Endothelial cell of coronary artery (primary cell): ENCODE data around the gene STARD7. TPM values are rescaled to one million over a fixed set of nuclear protein-coding genes. Genes with fewer than 3 reads are reported as not detected.

ENCODE experiments used
- total RNA-seq: library from RNA; depleted of rRNA; stranded (reverse); fragments of >200 nt; gene quantifications from 2 replicates; pipeline ENCODE4 v1.2.3, GENCODE V29; 2014

The STARD7 gene, protein sequence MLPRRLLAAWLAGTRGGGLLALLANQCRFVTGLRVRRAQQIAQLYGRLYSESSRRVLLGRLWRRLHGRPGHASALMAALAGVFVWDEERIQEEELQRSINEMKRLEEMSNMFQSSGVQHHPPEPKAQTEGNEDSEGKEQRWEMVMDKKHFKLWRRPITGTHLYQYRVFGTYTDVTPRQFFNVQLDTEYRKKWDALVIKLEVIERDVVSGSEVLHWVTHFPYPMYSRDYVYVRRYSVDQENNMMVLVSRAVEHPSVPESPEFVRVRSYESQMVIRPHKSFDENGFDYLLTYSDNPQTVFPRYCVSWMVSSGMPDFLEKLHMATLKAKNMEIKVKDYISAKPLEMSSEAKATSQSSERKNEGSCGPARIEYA
- total RNA-seq = 148 and 170 TPM in 2 replicates

DNA sequence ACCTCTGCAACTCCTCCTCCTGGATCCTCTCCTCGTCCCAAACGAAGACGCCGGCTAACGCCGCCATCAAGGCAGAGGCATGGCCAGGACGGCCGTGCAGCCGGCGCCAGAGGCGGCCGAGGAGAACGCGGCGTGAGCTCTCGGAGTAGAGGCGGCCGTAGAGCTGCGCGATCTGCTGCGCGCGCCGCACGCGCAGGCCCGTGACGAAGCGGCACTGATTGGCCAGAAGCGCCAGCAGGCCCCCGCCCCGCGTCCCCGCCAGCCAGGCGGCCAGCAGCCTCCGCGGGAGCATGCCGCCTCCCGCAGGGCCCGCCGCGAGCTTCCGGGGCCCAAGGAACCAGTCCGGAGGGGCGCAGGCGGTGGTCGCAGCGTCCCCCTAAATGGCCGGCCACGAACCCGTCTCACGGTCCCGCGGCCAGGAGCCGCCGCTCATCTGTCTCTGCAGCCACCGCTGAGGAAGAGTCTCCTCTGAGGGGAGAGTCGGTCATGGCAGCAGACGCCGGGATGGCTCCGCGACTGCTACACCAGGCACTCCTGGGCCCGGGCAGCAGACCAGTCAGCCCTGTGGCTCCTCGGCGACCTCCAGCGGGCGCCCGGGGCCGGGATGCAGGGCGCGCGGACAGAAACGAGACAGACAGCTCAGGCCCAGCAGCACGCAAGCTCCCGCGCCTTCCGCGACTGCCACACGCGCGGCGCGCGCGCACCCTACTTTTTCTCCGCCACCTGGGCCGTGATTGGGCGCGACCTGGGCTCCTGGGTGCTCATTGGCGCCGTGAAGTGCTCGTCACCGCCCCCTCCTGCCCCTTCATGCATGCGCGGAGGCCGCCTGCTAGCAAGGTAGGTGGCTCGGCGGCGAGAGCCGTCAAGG lies at the start of gene STARD7:
Gene STARD7 (minus strand): TSS at position 685 of the 868 bp plus-strand sequence. CDS start 393 bp downstream, at position 292.

DNA sequence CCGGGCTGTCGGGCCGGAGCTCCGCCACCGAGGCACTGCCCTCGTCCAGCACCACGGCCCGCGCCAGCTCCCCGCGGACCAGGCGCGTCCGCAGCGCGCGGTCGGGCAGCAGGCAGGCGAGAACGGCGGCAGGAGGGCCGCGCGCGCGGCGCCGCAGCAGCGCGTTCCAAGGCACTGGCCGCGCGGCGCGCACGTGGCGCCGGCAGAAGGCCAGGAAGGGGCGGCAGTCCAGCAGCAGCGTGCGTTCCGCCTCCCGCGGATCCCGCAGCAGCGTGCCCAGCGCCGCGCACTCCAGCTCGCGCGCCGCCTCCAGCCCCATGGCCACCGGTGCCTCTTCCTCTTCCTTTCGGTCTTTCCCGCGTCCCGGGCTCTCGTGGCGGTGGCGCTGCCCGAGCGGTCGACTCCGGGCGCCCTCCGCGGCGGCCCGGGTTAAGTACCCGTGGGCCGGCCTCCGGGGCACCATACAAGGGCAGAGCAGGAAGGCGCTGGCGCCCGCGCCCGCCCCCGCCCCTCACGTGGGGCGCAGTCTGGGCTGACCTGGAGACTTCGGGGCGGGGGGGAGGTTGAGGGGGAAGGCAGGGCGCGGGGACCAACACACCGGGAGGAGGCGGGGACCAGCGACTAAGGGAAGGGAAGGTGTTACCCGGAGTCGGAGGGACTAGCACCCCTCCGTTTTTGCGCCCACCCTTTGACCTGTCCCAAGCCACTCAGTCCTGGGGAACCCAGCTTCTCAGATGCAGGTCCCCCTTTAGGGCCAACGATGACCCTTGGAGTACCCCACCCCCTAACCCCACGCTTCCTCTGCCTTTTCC lies 63.4 kb downstream of the STARD7 start, which contains the start of gene DUSP2:
Gene DUSP2 (minus strand): TSS at position 405 of the 812 bp plus-strand sequence. CDS start 86 bp downstream, at position 319.

DNA sequence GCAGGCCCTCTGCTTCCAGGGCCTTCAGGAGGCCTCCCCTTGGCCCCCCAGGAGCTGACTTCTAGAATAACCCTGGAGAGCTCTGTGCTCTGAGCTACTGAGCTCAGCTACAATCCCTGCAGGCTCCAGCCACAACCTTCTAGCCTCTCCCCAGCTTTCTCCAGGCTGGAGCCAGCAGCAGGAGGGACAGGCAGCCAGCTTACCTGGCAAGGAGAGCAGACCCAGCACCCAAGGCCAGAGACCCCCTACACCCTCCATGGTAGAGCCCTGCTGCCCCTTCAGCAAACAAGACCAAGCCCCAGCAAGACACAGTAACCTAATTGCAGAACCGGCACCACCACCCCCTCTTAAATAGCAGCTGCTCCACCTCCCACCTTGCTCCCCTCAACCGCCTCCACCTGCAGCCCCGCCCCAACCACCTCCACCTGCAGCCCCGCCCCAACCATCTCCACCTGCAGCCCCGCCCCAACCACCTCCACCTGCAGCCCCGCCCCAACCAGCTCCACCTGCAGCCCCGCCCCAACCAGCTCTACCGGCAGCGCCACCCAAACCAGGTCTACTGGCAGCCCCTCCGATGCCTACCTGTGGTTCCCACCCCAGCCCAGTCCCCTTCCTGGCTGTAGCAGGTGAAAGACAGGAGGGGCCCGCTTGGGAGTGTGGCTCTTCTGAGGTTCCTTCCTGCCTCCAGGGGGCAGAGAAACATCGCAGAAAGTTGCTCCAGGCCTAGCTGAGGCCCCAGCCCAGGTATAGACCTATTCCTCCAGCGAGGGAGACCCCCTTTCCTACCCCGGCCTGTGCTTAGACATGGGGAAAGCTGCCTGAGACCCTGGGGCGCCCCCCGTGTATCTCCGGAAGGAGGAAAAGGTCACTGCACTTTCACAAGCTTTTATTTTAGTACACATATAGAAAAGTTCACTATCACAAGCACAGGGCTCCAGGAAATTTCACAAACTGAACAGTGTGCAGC lies 70.2 kb downstream of the STARD7 start, which contains the start of gene ASTL:
Gene ASTL (minus strand): TSS at position 324 of the 967 bp plus-strand sequence. CDS start 66 bp downstream, at position 258.

Other genes starting within 250 kb of the STARD7 start
- 31.2 and 32.7 TPM in 2 replicates for gene ANKRD36C, start 217.0 kb downstream of the STARD7 start, total RNA-seq
- 3.8 and 11.9 TPM in 2 replicates for gene GPAT2, start 173.9 kb downstream of the STARD7 start, total RNA-seq
- gene ADRA2B, start 92.3 kb downstream of the STARD7 start, total RNA-seq = not detected in 2 replicates
- not detected in 2 replicates for gene ASTL, start 70.3 kb downstream of the STARD7 start, total RNA-seq
- 0.09 and 0.54 TPM in 2 replicates for gene DUSP2, start 63.4 kb downstream of the STARD7 start, total RNA-seq
- 13.9 and 16.8 TPM in 2 replicates for gene TMEM127, start 57.2 kb upstream of the STARD7 start, total RNA-seq
- 70.8 and 81.8 TPM in 2 replicates for gene CIAO1, start 57.4 kb upstream of the STARD7 start, total RNA-seq
- gene SNRNP200, start 96.7 kb upstream of the STARD7 start, total RNA-seq = 55.1 and 59.1 TPM in 2 replicates
- 0.75 and 0.99 TPM in 2 replicates for gene ITPRIPL1, start 116.5 kb upstream of the STARD7 start, total RNA-seq
- 8.7 and 18.6 TPM in 2 replicates for gene NCAPH, start 126.9 kb upstream of the STARD7 start, total RNA-seq